ENCODE results near the gene PXDN. TPM values are rescaled to one million over a fixed set of nuclear protein-coding genes. Genes with fewer than 3 reads are reported as not detected.

PXDN gene
- total and polyA plus RNA-seq, 2 of the 13 experiments (the other 11 are each of a cell fraction or from before 2014, with no cell fraction given), result not detected

DNA sequence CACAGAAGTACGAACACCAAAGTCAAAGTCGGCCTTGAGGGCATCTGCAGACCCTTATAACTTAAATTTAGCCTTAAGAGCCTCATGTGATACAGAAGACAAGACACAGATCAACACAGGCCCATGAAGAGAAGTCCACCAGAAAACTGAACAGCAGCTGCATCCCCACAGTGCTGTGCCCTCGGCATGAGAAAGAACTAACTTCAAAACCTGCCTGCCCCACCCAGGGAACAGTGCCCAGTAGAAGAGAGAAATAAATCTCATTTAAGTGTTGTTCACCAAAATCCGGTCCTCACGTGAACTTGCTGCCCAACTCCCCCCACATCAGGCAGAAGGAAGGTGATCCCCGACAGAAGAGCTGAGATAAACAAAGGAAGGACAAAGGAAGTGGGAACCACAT, 73.7 kb downstream of the PXDN start:
- Histone ChIP-seq H3K4me3 (replicated peaks in 1 of 3; ENCODE audit: insufficient read depth in 1 of 3, low read depth in 2 of 3, low read length in 3 of 3) (no peak overlapping the region), H3K9ac (ENCODE audit: insufficient read depth, low read depth, low read length) (no peak overlapping the region), H3K36me3 (replicated peaks in 1 of 2; ENCODE audit: control insufficient read depth in 1 of 2, insufficient read depth in 2 of 2, low read length in 2 of 2) (no peaks in the 10 kb centered on the region), H3K79me2 (ENCODE audit: insufficient read depth, low read length) (no peaks in the 10 kb centered on the region), H3K9me3 (ENCODE audit: low read length) (no peaks in the 10 kb centered on the region), H3K27ac (ENCODE audit: extremely low read length, insufficient read depth, low read length) (no peak overlapping the region), H3K4me2 (ENCODE audit: low read depth, low read length) (no peak overlapping the region), H3K27me3 (ENCODE audit: control insufficient read depth in 1 of 2, insufficient read depth in 2 of 2, low read length in 2 of 2) (peaks cover 0 to 30% of the 10 kb centered on the region in 2 experiments; a peak in 4 of 5 replicates), H3K4me1 (ENCODE audit: insufficient read depth, low read length) (no peaks in the 10 kb centered on the region), H2AFZ (ENCODE audit: low read length) (no peak overlapping the region), H4K20me1 (ENCODE audit: insufficient read depth, low read length) (no peaks in the 10 kb centered on the region)
- no peak for FAIRE-seq
- no peak for DNase-seq (ENCODE audit: low spot score)
- in situ Hi-C loops (cut with HindIII; ENCODE audit: extremely low pct_ligation_motif_present, low pct_unique_long_range_greater_than_20kb) (no loop called here), intact Hi-C loops (cut with micrococcal nuclease; ENCODE audit: unreplicated experiment) (no loop called here)
- ATAC-seq, result no peak
- POLR2A ChIA-PET, result no interaction called here
- 2% methylated on average over 6 of the region's 6 CpGs for WGBS (ENCODE audit: low lambda C conversion rate)
- TF ChIP-seq PHF20 (CRISPR knock-in tag; IDR thresholded peaks at IDR 0.05) (no peak), POGK (CRISPR knock-in tag; conservative IDR thresholded peaks at IDR 0.05) (no peak), BHLHE40 (IDR thresholded peaks at IDR 0.05; ENCODE audit: low read length) (no peak), HCFC1 (IDR thresholded peaks at IDR 0.05; ENCODE audit: low read depth, low read length) (no peak), XBP1 (CRISPR knock-in tag; IDR thresholded peaks at IDR 0.05) (no peak), SRSF4 (IDR thresholded peaks at IDR 0.05; ENCODE audit: low read depth, low read length, poor library complexity, severe bottlenecking) (no peak), POLR2AphosphoS2 (IDR thresholded peaks at IDR 0.05; ENCODE audit: low read depth, low read length) (no peak), E2F5 (CRISPR knock-in tag; conservative IDR thresholded peaks at IDR 0.05) (no peak), DMTF1 (CRISPR knock-in tag; IDR thresholded peaks at IDR 0.05) (no peak), AGO2 (optimal IDR thresholded peaks at IDR 0.05; ENCODE audit: low read depth, low read length) (no peak), HMG20B (CRISPR knock-in tag; conservative IDR thresholded peaks at IDR 0.05) (no peak), GLI4 (CRISPR knock-in tag; IDR thresholded peaks at IDR 0.05; ENCODE audit: borderline replicate concordance) (no peak), ZNF138 (CRISPR knock-in tag; IDR thresholded peaks at IDR 0.05; ENCODE audit: low read depth) (no peak), ZNF354B (CRISPR knock-in tag; IDR thresholded peaks at IDR 0.05) (no peak), SALL1 (CRISPR knock-in tag; IDR thresholded peaks at IDR 0.05) (no peak)
- TF ChIP-seq, protein P1, sequence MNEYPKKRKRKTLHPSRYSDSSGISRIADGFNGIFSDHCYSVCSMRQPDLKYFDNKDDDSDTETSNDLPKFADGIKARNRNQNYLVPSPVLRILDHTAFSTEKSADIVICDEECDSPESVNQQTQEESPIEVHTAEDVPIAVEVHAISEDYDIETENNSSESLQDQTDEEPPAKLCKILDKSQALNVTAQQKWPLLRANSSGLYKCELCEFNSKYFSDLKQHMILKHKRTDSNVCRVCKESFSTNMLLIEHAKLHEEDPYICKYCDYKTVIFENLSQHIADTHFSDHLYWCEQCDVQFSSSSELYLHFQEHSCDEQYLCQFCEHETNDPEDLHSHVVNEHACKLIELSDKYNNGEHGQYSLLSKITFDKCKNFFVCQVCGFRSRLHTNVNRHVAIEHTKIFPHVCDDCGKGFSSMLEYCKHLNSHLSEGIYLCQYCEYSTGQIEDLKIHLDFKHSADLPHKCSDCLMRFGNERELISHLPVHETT (CRISPR knock-in tag; conservative IDR thresholded peaks at IDR 0.05), result no peak
- CTCF ChIA-PET (ENCODE audit: low intra/inter-chr PET ratio, low total read pairs), result no interaction called here
- no TSS peak for BruUV-seq (replicated peaks)
